ENCODE results near the gene NAA35.

Gene NAA35

GRCh38 chr9:86052556-86053468 is 111.9 kb downstream of the NAA35 start:
- TF ChIP-seq REST (IDR thresholded peaks at IDR 0.05; ENCODE audit: insufficient replicate concordance, low read depth) = no peak
- TF ChIP-seq GABPA (IDR thresholded peaks at IDR 0.05; ENCODE audit: low read depth) = no peak
- TF ChIP-seq POLR2AphosphoS5 (IDR thresholded peaks at IDR 0.05; ENCODE audit: low read depth) = no peak
- TF ChIP-seq SPI1 (IDR thresholded peaks at IDR 0.05; ENCODE audit: borderline replicate concordance, low read depth) = no peak
- TF ChIP-seq CTCF (IDR thresholded peaks at IDR 0.05; ENCODE audit: insufficient read depth, low read length) = no peak
- no peak overlapping the region for H3K4me3 ChIP-seq (replicated peaks; ENCODE audit: insufficient read depth, low read length)
- DNase-seq (ENCODE audit: low read depth in 1 of 2, low spot score in 1 of 2) = no peak
- no peak overlapping the region for H3K27ac ChIP-seq (replicated peaks)
- H3K27me3 ChIP-seq (ENCODE audit: insufficient read depth, poor library complexity, severe bottlenecking) = no peaks in the 10 kb centered on the region

- no peak for TF ChIP-seq GABPA (IDR thresholded peaks at IDR 0.05; ENCODE audit: low read depth)
- no peak for TF ChIP-seq REST (IDR thresholded peaks at IDR 0.05; ENCODE audit: insufficient replicate concordance, low read depth)
- TF ChIP-seq SPI1 (IDR thresholded peaks at IDR 0.05; ENCODE audit: borderline replicate concordance, low read depth) = no peak
- no peak for TF ChIP-seq CTCF (IDR thresholded peaks at IDR 0.05; ENCODE audit: insufficient read depth, low read length)
- TF ChIP-seq POLR2AphosphoS5 (IDR thresholded peaks at IDR 0.05; ENCODE audit: low read depth) = no peak
- no peaks in the 10 kb centered on the region for H3K27me3 ChIP-seq (ENCODE audit: insufficient read depth, poor library complexity, severe bottlenecking)
- no peak for DNase-seq (ENCODE audit: low read depth in 1 of 2, low spot score in 1 of 2)
- no peak overlapping the region for H3K4me3 ChIP-seq (replicated peaks; ENCODE audit: insufficient read depth, low read length)
- no peak overlapping the region for H3K27ac ChIP-seq (replicated peaks)
Measured at GRCh38 chr9:86054695-86055094, 113.7 kb downstream of the NAA35 start.

- H3K27ac ChIP-seq (replicated peaks) = no peak overlapping the region
- TF ChIP-seq SPI1 (IDR thresholded peaks at IDR 0.05; ENCODE audit: borderline replicate concordance, low read depth) (no peak), GABPA (IDR thresholded peaks at IDR 0.05; ENCODE audit: low read depth) (no peak), POLR2AphosphoS5 (IDR thresholded peaks at IDR 0.05; ENCODE audit: low read depth) (no peak), CTCF (IDR thresholded peaks at IDR 0.05; ENCODE audit: insufficient read depth, low read length) (no peak), REST (IDR thresholded peaks at IDR 0.05; ENCODE audit: insufficient replicate concordance, low read depth) (no peak)
- H3K4me3 ChIP-seq (replicated peaks; ENCODE audit: insufficient read depth, low read length) = no peak overlapping the region
- no peaks in the 10 kb centered on the region for H3K27me3 ChIP-seq (ENCODE audit: insufficient read depth, poor library complexity, severe bottlenecking)
- no peak for DNase-seq (ENCODE audit: low read depth in 1 of 2, low spot score in 1 of 2)
Measured at GRCh38 chr9:86057491-86057890, 116.5 kb downstream of the NAA35 start.

Data from HL-60 (cell line).